CD4-positive, alpha-beta T cell (primary cell): ENCODE results near the gene FLT1. TPM values are rescaled to one million over a fixed set of nuclear protein-coding genes. Genes with fewer than 3 reads are reported as not detected.

Source experiments
- ATAC-seq: fragments of 200-7000 bp; cut with Tn5 transposase; one replicate; pipeline ENCODE4 v1.10.0; 2022; ENCODE audit warnings: mild to moderate bottlenecking; ENCODE audit not compliant: poor library complexity
- CTCF ChIA-PET: fragments of 350-600 bp; sonication (Branson Sonifier 250); formaldehyde crosslinking; loops from one replicate; lab custom pipeline; 2021; ENCODE audit warnings: antibody characterized with exemption, inconsistent platforms; lab: Charles Lee
- POLR2A ChIA-PET: fragments of 350-600 bp; sonication (Branson Sonifier 250); formaldehyde crosslinking; loops from one replicate; lab custom pipeline; 2021; ENCODE audit warnings: antibody characterized with exemption, inconsistent platforms; lab: Charles Lee
- DNase-seq, 14 experiments: peaks; one replicate each; pipeline ENCODE4 v3.0.0-alpha.2; 2013 to 2020; ENCODE audit warnings: mixed read lengths in 2 of 14
- H3K27ac ChIP-seq, 2 donors: one replicate each; pipeline versions ENCODE4 v1.5.1 to v1.7.0; 2013; ENCODE audit warnings: low read length in 2 of 2, low read depth in 1 of 2, mild to moderate bottlenecking in 1 of 2
- H3K27me3 ChIP-seq, 2 experiments: 1 replicate in 1 of 2; 2 replicates in 1 of 2; pipeline versions ENCODE4 v1.6.1 to v1.7.0; 2013; ENCODE audit warnings: low read length in 2 of 2, control low read depth in 1 of 2, mild to moderate bottlenecking in 1 of 2, moderate library complexity in 1 of 2; ENCODE audit not compliant: insufficient read depth in 2 of 2, control insufficient read depth in 1 of 2
- H3K36me3 ChIP-seq: one replicate; pipeline ENCODE4 v1.6.1; 2013; ENCODE audit warnings: low read length, control low read depth; ENCODE audit not compliant: insufficient read depth
- H3K4me1 ChIP-seq: one replicate; pipeline ENCODE4 v1.6.1; 2013; ENCODE audit warnings: low read length, control low read depth; ENCODE audit not compliant: insufficient read depth
- H3K4me3 ChIP-seq: one replicate; pipeline ENCODE4 v1.5.1; 2013; ENCODE audit warnings: mild to moderate bottlenecking, low read length, moderate library complexity
- H3K9me3 ChIP-seq, 2 experiments: 1 replicate in 1 of 2; 2 replicates in 1 of 2; pipeline versions ENCODE4 v1.6.1 to v1.7.0; 2013; ENCODE audit warnings: low read length in 2 of 2, mild to moderate bottlenecking in 2 of 2, control low read depth in 1 of 2, moderate library complexity in 1 of 2; ENCODE audit not compliant: control insufficient read depth in 1 of 2, insufficient read depth in 1 of 2
- H3K27ac Mint-ChIP-seq: one replicate; pipeline ENCODE4 v1.8.0; 2020; ENCODE audit warnings: mixed read lengths
- H3K27me3 Mint-ChIP-seq: one replicate; pipeline ENCODE4 v1.8.0; 2021; ENCODE audit warnings: mixed read lengths
- H3K36me3 Mint-ChIP-seq: one replicate; pipeline ENCODE4 v1.8.0; 2021; ENCODE audit warnings: low read depth, mixed read lengths
- H3K4me1 Mint-ChIP-seq: one replicate; pipeline ENCODE4 v1.8.0; 2021; ENCODE audit warnings: low read depth, mixed read lengths
- H3K4me3 Mint-ChIP-seq: one replicate; pipeline ENCODE4 v1.8.0; 2020; ENCODE audit warnings: mild to moderate bottlenecking, mixed read lengths
- H3K9me3 Mint-ChIP-seq: one replicate; pipeline ENCODE4 v1.8.0; 2020; ENCODE audit warnings: mixed read lengths
- intact Hi-C, 2 experiments: fragments of 100-400 bp; cut with DNase I in 1 of 2; cut with micrococcal nuclease in 1 of 2; formaldehyde crosslinking; loops; one replicate each; pipeline versions ENCODE4 v1.15.1 to v1.9.0; 2023 to 2025; cut with DNase I, micrococcal nuclease
- total RNA-seq, 174 experiments: library from RNA in 2 of 174; stranded (reverse) in 2 of 174; gene quantifications; one replicate each; pipeline ENCODE4 v1.2.3 and lab custom pipeline; 2021 to 2026
- TF ChIP-seq, protein P1 (sequence below): fragments of 200-600 bp; IDR thresholded peaks from one replicate; pipeline ENCODE4 v1.8.0; 2022; ENCODE audit warnings: antibody characterized with exemption, mild to moderate bottlenecking

The FLT1 gene
- total RNA-seq, 2 experiments from 2014 or later, result 1.1 to 1.2 TPM

DNA sequence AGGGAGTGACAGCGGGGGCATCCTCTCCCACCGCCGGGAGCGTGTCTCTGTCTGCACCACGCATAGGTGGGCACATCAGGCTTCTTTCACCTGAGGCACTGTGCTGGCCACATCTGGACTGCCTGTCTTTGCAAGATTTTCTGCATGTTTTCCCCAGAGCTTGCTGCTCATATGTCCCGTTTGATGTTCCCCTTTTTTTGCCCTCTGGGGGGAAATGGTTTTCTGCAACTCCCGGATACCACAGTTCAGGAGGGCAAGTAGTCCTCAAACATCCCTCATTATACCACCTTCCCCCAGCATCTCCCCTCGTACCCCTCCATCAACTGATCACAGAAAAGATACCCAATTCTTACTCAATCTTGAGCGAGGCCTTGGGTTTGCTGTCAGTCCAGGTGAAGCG is 188.6 kb downstream of the FLT1 start:
- Mint-ChIP-seq H3K36me3 (no peaks in the 10 kb centered on the region), H3K27ac (no peak overlapping the region), H3K4me3 (no peak overlapping the region), H3K27me3 (no peaks in the 10 kb centered on the region), H3K4me1 (peaks cover 8% of the 10 kb centered on the region), H3K9me3 (no peaks in the 10 kb centered on the region)
- H3K27ac ChIP-seq, result no peak overlapping the region
- peaks cover 5% of the 10 kb centered on the region for H3K4me1 ChIP-seq
- intact Hi-C loops, result no loop called here
- DNase-seq (no peak), ATAC-seq (no peak)
- POLR2A ChIA-PET, result no interaction called here
- CTCF ChIA-PET, result no interaction called here
- no peaks in the 10 kb centered on the region for H3K27me3 ChIP-seq
- no peak overlapping the region for H3K4me3 ChIP-seq
- H3K36me3 ChIP-seq, result no peaks in the 10 kb centered on the region
- TF ChIP-seq, protein P1, sequence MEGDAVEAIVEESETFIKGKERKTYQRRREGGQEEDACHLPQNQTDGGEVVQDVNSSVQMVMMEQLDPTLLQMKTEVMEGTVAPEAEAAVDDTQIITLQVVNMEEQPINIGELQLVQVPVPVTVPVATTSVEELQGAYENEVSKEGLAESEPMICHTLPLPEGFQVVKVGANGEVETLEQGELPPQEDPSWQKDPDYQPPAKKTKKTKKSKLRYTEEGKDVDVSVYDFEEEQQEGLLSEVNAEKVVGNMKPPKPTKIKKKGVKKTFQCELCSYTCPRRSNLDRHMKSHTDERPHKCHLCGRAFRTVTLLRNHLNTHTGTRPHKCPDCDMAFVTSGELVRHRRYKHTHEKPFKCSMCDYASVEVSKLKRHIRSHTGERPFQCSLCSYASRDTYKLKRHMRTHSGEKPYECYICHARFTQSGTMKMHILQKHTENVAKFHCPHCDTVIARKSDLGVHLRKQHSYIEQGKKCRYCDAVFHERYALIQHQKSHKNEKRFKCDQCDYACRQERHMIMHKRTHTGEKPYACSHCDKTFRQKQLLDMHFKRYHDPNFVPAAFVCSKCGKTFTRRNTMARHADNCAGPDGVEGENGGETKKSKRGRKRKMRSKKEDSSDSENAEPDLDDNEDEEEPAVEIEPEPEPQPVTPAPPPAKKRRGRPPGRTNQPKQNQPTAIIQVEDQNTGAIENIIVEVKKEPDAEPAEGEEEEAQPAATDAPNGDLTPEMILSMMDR, result no peak
- H3K9me3 ChIP-seq, result peaks cover 0 to 3% of the 10 kb centered on the region in 2 experiments

DNA sequence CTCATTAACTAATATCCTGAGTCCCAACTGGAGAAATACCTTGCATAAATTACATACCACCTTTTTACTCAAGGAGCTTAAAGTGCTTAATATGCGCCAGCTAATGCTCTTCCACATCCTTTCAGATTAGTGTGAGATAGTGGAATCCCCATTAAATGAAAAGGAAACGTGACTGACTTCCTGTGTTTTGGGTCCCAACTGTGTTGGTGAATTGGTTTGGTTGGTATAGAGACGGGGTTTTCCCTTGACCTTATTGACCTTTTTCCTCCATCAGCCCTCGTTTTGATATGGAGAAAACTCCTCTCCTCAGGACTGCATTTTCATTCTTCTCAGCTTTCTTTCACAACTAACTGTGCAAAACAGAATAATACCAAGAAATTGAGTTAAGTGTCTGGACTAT is 193.1 kb downstream of the FLT1 start:
- Histone ChIP-seq H3K9me3 (peaks cover 0 to 3% of the 10 kb centered on the region in 2 experiments), H3K27me3 (no peaks in the 10 kb centered on the region), H3K4me3 (no peak overlapping the region), H3K4me1 (peaks cover 5% of the 10 kb centered on the region), H3K27ac (no peak overlapping the region), H3K36me3 (no peaks in the 10 kb centered on the region)
- intact Hi-C loops, result no loop called here
- peak in 1 of 14 experiments; percentile 5 for DNase-seq
- POLR2A ChIA-PET, result no interaction called here
- Mint-ChIP-seq H3K27me3 (no peaks in the 10 kb centered on the region), H3K4me1 (peaks cover 10% of the 10 kb centered on the region), H3K9me3 (no peaks in the 10 kb centered on the region), H3K36me3 (no peaks in the 10 kb centered on the region), H3K27ac (no peak overlapping the region), H3K4me3 (no peak overlapping the region)
- CTCF ChIA-PET, result no interaction called here
- TF ChIP-seq, protein P1, result no peak
- no peak for ATAC-seq

DNA sequence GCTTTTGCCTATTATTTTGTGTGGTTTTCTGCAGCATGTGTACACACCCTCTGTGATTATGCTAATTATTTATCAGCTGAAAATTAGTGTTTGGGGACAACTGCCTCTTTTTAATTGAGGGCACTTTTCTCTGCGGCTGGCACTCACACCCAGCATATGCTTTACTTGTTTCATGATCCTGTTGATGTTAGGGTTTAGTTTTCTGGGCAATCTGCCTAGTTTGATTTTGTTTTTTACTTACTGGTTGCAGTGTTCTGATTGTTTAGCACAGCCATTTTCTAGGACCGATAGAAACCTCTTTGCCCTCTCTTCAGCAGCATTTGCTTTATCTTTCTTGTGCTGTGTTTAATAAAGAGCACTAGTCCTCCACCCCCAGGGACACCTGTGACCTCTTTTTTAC is 195.0 kb downstream of the FLT1 start:
- TF ChIP-seq, protein P1, result no peak
- CTCF ChIA-PET, result no interaction called here
- no peak overlapping the region for H3K27ac ChIP-seq
- H3K4me1 ChIP-seq, result peaks cover 5% of the 10 kb centered on the region
- Mint-ChIP-seq H3K4me3 (no peak overlapping the region), H3K27me3 (no peaks in the 10 kb centered on the region), H3K9me3 (no peaks in the 10 kb centered on the region), H3K36me3 (peaks cover 7% of the 10 kb centered on the region), H3K4me1 (peaks cover 10% of the 10 kb centered on the region), H3K27ac (no peak overlapping the region)
- H3K9me3 ChIP-seq, result no peaks in the 10 kb centered on the region
- ATAC-seq (no peak), DNase-seq (no peak)
- no peaks in the 10 kb centered on the region for H3K27me3 ChIP-seq
- no peaks in the 10 kb centered on the region for H3K36me3 ChIP-seq
- no peak overlapping the region for H3K4me3 ChIP-seq
- intact Hi-C loops, result no loop called here
- POLR2A ChIA-PET, result no interaction called here
